GM18507 (cell line): Measurements from ENCODE around the gene BRMS1.
"Not testable (repeated sequence)": the region's sequence is repeated elsewhere in the genome, so short reads cannot be mapped to it uniquely, and the experiment has no call there.

Experiments
- DNase-seq: peaks from one replicate; pipeline ENCODE4 v3.0.0; 2011; ENCODE audit warnings: low read depth; ENCODE audit not compliant: insufficient read length; ENCODE audit errors: extremely low spot score
- FAIRE-seq: peaks from 2 replicates; lab custom pipeline; 2011; peaks lifted over from hg19 to GRCh38; lab: Jason Lieb, UNC

Gene BRMS1

DNA sequence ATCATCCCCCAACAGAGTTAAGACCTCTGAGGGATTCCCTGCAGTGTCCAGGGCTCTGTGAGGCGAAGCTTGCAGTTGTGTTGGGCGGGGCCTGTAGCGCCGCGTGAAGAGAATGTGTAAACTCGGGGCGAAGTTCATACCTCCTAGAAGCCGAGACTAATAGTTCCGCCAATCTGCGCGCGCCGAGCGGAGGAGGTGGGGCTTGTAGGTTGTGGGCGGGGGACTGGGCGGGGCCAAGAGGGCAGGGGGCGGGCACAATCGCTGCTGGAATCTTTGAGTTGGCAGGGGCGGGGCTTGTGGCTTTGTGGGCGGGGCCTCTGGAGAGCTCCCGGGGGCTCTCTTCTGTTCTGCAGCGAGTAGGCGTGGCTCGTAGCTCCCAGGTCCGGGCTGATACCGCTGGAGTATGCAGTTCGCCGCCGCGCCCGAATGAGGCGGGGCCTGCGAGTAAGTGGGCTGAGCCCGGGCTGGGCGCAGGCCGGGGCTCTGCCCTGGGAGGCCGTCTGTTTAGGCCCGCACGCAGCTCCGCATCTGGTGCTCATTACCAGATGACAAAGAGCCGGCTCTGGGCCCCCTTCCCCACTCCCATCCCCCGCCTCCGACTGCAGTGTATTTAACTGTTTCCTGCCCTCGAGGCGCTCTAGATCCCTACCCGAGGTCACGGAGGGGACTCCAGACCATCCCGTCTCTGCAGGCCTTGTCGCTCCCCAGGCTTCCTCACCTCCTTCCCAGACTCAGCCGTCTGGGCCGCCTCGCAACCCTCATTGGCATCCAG, 32.2 kb downstream of the BRMS1 start:
- FAIRE-seq (no peak), DNase-seq (peak; percentile 92)

DNA sequence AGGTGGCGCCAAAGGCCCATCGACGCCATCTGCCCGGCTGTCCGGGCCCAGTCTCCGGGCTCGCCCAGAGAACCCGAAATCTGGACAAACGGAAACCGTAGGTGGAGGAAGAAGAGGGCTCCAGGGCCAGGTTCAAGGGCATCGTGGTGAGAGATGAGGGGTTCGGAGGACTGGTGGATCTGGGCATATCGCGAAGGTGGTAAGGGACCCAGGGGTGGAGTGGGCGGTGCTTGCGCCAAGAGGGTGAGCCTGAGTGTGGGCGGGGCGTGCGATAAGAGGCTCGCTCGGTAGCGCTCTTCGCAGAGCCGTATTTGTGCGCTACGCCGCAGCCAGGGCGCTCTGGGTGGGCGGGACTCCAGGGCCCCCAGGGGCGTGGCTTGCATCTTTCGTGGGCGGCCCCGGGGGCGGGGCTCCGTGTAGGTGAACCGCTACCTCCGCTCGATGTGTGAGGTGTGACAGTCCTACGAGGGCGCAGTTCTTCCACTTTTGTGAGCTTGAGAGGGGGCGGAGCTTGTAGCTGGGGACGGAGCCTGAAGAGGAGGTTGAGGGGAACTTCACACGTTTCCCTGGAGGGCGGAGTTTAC, 32.8 kb downstream of the BRMS1 start:
- DNase-seq: peak; percentile 85
- peak; percentile 97 for FAIRE-seq

DNA sequence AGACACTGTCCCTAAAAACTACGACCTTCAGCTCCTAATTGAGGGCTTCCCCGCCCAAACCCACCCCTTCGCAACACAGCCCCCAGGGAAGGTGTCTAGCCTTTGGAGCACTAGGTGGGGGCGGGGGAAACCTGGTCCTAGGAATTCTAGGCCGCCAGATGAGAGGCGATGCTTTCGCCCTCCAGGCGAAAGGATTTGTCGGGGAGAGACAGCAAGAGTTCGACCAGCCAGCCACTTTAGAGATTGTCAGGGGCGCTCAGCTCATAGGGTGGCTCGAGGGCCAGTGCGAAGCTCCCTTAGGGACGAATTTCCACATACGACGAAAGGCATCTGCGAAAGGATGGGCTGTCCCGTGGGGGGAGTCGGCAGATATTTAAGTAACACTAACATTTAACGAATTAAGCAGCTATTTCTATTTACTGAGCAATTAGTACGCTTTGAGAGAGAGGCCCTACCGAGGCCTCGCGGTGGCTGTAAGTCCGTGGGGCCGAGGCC, 33.4 kb downstream of the BRMS1 start:
- DNase-seq (no peak), FAIRE-seq (no peak)

DNA sequence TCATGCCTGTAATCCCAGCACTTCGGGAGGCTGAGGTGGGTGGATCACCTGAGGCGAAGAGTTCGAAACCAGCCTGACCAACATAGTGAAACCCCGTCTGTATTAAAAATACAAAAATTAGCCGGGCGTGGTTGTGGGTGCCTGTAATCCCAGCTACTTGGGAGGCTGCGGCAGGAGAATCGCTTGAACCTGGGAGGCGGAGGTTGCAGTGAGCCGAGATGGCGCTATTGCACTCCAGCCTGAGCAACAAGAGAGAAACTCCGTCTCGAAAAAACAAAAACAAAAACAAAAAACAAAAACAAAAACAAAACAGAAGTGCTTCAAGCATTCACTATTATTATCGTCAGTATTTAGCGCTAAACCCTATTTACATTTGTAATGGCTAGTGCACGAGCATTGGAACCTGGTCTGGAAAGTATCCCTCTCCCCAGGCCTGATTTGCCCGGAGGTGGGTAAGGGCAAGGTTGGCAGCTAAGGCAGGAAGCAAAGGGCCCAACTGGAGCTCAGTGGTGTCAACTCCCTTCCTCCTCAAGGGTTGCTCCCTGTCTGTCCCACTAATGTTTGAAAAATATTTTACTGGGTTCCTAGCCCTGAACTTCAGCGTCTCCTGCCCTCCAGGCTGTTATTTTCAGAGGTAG, 34.0 kb downstream of the BRMS1 start:
- DNase-seq, FAIRE-seq: not testable (repeated sequence)

DNA sequence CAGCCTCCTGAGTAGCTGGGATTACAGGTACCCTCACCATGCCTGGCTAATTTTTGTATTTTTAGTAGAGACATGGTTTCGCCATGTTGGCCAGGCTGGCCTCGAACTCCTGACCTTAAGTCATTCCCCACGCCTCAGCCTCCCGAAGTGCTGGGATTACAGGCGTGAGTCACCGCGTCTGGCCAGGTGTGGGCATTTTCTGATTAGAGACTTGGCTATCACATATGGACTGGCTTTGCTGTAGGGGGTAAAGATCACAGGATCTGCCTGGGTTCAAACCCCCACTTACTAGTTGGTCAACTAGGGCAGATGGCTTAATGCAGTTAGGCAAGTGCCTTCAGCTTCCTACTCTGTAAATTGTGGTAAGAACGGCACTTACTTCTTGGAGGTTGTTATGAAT, 34.6 kb downstream of the BRMS1 start:
- FAIRE-seq (no peak), DNase-seq (no peak)

DNA sequence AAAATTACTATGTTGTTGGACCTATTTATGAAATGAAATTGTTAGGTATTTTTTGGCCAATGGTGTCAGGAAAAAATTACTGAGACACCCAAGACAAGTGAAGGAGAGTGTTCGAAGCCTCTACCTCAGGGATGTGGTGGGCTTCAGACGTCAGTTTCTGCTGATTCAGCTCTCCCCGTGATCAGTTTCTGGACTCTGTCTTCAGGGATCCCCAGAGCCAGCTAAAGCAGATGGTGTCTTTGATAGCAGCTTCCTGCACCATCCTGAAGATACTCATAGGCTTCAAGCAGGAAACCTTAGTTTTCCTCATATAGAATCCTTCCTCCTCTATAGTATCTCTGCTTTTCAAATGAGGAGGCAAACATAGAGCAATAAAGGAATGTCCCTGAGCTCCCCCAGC, 35.4 kb downstream of the BRMS1 start:
- FAIRE-seq (no peak), DNase-seq (no peak)

DNA sequence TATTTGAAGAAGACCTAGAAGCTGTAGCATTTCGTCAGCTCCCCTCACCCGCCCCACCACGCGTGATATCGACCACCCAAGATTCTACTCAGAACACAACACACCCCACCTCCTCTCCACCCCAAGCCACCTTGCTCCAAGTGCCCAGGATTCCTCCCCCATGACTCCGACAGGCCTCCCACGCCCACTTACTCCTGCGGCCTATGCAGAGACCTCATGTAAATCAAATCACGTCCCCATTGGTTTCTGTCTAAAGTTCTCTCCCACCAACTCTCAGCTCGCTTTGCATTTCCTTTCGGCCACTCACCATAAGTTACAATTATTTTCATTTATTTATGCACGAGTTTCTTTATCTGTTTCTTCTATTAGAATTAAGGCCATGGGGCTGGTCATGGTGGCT, 42.2 kb downstream of the BRMS1 start:
- DNase-seq: no peak
- FAIRE-seq: no peak

DNA sequence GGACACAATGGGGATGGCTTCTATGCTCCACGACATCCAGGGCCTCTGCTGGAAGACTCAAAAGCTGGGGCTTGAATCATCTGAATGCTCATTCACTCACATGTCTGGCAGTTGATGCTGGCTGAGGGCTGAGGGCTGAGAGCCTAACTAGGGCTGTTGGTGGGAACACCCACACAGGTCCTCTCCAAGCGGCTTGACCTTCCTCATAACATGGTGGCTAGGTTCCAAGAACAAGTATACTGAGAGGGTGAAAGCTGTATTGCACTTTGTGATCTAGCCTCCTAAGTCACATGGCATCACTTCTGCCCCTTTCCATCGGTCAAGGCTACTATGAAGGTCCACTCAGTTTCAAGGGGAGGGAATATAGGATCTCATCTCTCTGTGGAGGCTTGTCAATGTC, 45.7 kb downstream of the BRMS1 start:
- DNase-seq: no peak
- FAIRE-seq: no peak

DNA sequence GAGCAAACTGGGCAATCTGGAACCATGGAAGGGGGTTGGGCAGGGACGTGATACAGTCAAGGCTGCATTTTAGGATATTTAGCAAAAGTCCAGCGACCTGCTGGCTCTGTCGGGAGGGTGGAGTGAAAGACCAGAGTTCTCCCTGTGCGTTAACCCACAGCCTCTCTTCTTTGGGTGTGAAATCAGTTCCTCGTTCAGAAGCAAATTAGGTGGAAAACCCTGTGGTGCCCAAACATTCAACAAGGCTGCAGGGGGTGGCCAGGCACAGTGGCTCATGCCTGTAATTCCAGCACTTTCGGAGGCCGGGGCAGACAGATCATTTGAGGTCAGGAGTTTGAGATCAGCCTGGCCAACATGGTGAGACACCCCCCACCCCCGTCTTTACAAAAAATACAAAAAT, 47.3 kb downstream of the BRMS1 start:
- DNase-seq (no peak), FAIRE-seq (no peak)

DNA sequence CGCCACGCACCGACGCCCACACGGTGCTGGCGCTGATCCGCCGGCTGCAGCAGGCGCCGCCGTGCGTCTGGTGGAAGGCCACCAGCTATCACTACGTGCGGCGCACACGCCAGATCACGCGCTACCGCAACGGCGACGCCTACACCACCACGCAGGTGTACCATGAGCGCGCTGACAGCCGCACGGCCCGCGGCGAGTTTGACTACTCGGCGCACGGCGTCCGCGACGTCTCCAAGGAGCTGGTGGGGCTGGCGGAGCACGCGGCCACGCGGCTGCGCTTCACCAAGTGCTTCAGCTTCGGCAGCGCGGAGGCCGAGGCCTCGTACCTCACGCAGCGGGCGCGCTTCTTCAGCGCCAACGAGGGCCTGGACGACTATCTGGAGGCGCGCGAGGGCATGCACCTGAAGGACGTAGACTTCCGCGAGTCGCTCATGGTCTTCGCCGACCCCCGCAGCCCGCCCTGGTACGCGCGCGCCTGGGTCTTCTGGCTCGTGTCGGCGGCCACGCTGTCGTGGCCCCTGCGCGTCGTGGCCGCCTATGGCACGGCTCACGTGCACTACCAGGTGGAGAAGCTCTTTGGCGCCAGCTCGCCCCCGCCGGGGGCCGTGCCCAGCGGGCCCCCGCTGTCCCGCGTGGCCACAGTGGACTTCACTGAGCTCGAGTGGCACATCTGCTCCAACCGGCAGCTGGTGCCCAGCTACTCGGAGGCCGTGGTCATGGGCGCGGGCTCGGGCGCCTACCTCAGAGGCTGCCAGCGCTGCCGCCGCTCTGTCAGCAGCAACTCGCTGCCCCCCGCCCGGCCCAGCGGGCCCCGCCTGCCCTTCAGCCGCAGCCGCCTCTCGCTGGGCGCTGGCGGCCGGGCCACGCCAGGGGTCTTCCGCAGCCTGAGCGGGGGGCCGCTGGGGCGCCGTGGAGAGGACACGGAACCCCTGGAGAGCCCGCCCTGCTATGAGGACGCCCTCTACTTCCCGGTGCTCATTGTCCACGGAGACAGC, 50.0 kb downstream of the BRMS1 start:
- no peak for DNase-seq
- no peak for FAIRE-seq

DNA sequence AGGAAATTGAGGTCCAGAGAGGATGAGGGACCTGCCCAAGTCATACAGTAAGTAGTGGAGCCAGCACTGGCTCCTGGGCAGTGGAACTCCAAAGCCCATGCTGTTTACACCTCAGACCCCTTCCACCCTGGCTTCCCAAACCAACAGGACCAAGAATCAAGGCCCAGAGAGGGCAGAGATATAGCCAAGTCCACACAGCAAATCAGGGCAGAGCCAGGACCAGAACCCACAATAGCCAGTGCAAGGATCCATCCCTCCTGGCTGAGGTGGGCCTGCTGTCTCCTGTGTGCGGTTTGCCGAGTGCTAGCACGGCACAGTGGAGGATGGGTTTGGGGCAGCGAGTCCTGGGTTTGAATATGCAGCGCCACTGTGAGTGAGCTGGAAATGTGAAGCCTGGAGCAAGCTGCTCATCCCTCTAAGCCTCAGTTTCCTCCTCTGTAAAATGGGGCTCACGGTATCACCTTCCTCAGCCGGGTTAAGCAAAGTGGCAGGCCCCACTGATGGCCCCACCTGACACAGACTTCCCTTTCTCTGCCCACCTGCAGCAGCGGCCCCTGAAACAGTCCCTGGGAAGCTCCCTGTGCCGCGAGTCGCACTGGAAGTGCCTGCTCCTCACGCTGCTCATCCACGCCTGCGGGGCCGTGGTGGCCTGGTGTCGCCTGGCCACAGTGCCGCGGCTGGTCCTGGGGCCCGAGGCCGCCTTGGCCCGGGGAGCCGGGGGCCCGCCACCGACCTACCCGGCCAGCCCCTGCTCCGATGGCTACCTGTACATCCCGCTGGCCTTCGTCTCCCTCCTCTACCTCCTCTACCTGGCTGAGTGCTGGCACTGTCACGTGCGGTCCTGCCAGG, 50.9 kb downstream of the BRMS1 start:
- no peak for FAIRE-seq
- no peak for DNase-seq

DNA sequence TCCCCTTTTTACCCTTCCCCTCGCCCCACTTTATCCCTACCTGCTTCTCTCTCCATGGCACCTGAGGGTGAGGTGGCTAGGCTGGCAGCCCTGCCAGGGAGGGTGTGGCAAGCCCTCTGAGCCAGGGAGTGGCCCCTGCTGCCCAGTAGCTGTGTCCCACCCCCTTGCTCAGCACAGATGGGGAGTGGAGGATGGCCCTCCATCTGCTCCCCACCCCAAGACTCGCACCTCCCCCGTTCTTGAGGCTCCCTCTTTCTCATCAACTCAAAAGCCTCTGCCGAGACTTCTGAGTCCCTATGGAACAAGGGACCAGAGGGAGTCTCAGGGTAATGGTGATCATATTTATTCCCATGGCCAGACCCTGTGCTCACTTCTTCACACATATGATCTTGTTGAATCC, 51.6 kb downstream of the BRMS1 start:
- FAIRE-seq: no peak
- no peak for DNase-seq

DNA sequence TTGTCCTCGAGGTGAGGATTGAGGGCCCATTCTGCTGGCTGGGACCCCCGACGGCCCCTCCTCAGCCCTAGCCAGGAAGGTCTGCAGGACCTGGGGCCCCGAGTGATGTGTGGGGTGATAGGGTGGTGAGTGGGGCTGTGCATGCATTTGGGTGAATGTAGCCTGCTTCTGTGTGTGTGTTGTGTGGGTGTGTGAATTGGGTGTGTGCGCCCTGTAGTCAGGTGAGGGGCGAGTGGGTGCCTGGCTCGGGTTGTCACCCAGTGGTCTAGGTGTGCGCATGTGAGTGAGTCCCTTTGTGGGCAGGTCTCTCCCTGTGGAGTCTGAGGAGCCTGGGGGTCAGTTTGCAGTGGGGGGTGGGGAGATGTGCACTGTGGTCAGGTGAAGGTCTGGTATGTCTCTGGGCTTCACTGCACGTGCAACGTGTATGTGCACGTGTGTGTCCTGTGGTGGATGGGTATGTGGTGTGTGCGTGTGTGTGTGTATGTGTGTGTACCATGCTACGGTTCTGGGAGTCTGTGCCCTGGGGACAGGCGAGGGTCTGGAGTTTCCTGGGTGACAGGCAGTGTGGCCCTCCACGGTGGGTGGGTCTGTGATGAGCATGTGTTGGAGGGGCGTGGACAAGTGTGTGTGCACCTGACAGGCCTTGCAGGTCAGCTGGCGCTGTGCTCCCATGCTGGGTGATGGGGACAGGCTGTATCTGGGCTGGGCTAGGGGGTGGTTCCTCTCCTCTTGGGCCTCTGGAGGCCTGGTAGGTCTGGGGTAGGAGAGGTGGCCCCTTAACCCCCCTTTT, 52.2 kb downstream of the BRMS1 start:
- no peak for DNase-seq
- no peak for FAIRE-seq

DNA sequence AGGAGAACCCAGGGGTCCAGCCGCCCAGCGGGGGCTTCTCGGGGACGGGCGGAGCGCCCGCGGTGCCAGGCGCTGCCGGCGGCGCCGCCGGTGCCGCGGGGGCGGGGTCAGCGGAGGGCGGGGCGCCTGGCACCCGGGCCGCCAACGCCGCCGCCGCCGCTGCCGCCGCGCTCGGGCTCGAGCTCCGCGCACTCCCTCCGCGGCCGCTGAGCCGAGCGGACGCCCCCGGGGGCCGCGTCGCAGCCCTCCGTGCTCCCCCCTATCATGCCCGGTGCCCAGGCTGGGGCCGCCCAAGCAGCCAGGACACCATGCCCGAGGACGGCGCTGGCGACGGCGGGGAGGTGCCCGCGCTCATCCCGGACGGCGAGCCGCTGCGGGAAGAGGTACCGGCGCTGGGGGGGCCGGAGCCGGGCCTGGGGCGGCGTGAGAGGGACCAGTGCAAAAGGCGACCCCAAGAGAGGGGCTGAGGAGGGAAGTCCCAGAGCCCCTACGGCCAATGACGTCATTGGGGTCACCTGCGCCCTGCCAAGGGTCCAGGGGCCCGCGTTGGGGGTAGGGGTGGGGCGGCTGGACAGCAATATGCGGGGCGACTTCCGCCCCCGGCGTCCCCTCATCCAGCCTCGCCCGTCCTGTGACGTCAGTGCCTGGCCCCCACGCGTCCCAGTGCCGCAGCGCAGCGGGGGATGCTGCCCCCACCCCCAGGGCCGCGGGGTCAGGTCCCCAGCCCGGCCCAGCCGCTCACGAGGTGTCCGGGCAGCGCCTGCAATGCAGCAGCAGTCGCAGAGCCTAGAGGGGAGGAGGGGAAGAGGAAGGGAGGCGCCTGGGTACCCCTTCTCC, 53.0 kb downstream of the BRMS1 start, which contains the start of gene TMEM151A:
Gene TMEM151A (plus strand): TSS at position 189 of the 837 bp plus-strand sequence. CDS start 120 bp downstream, at position 309.
- DNase-seq: no peak
- no peak for FAIRE-seq

DNA sequence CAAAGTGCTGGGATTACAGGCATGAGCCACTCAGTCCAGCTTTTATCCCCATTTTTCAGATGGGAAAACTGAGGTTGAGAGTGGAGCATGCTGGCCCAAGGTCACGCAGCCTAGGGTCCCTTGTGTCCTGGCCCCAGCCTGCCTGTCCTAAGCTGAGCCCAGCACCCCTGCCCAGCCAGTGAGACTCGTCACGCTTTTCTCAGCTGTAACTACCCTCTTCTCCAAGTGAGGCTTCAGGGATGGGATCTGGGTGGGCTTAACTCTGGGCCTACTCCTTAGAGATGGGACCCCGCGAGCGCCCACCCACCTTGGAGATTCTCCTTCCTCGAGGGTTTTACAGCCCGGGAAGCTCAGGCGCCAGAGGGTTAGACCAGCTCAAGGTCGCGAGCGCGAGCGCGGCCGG, 53.6 kb downstream of the BRMS1 start:
- FAIRE-seq (no peak), DNase-seq (no peak)

DNA sequence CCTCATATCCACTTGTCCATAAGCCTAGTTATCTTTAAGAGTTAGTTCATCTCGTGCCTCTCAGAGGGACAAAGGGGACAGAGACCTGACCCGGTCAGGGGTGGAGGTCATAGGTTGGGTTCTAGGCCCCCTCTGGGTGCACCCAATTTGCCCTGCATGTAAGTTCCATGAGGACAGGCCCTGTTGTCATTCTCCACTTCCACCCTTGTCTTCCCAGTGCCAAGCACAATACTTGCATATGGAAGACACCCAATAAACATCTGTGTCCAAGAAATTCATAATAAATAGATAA, 54.6 kb downstream of the BRMS1 start:
- no peak for FAIRE-seq
- no peak for DNase-seq
